SU-DHL-6 (cell line): ENCODE measurements around the gene FBXO40.

Experiments
- EZH2phosphoT487 ChIP-seq: fragments of 200-600 bp; sonication (generic), shearing (Covaris generic); conservative IDR thresholded peaks from 2 replicates; pipeline ENCODE4 v1.6.1; 2018; ENCODE audit warnings: mild to moderate bottlenecking, antibody characterized with exemption, low read length, moderate library complexity, mixed read lengths
- TF ChIP-seq, protein P1 (sequence below): fragments of 200-600 bp; sonication (generic); IDR thresholded peaks from one replicate; pipeline ENCODE4 v1.5.1; 2017; ENCODE audit warnings: antibody characterized with exemption, mild to moderate bottlenecking, low read length, moderate library complexity; ENCODE audit not compliant: insufficient read depth, poor library complexity, severe bottlenecking

DNA sequence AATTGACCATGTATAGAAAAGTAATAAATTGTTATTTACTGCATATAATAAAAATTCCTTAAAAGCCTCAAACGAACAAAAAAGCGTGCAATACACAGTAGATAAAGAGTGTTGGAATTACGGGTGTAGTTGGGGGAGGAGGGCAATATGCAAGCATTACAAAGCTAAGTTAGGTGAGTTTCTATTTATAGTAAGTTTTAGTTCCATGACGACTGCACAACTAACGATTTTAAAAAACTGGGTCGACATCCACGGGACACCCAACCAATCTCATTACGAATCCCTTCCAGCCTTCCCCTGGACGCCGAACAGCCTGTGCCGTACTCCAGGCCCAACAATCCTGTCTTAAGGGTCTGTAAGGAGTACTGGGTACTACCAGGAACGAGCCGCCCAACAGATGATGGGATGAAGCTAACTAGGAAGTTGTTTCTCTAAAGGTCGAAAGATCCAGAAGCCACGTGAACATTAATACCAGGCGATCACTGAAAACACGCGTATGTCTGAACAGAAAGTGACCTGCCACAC is 48.1 kb upstream of the FBXO40 start:
- TF ChIP-seq, protein P1, sequence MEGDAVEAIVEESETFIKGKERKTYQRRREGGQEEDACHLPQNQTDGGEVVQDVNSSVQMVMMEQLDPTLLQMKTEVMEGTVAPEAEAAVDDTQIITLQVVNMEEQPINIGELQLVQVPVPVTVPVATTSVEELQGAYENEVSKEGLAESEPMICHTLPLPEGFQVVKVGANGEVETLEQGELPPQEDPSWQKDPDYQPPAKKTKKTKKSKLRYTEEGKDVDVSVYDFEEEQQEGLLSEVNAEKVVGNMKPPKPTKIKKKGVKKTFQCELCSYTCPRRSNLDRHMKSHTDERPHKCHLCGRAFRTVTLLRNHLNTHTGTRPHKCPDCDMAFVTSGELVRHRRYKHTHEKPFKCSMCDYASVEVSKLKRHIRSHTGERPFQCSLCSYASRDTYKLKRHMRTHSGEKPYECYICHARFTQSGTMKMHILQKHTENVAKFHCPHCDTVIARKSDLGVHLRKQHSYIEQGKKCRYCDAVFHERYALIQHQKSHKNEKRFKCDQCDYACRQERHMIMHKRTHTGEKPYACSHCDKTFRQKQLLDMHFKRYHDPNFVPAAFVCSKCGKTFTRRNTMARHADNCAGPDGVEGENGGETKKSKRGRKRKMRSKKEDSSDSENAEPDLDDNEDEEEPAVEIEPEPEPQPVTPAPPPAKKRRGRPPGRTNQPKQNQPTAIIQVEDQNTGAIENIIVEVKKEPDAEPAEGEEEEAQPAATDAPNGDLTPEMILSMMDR: no peak
- no peak for TF ChIP-seq EZH2phosphoT487
